NCI-H226 (cell line): ENCODE measurements around the gene NCBP1.
"Not testable (repeated sequence)": the region's sequence is repeated elsewhere in the genome, so short reads cannot be mapped to it uniquely, and the experiment has no call there.

Experiments
- DNase-seq: peaks from one replicate; pipeline ENCODE4 v3.0.0-alpha.2; 2015

The NCBP1 gene

GRCh38 chr9:97688654-97689053, 55.0 kb downstream of the NCBP1 start:
- no peak for DNase-seq

- peak; percentile 69 for DNase-seq
These were observed 56.0 kb downstream of the NCBP1 start for GRCh38 chr9:97689401-97690180.

- DNase-seq = no peak
These were observed 61.1 kb downstream of the NCBP1 start for GRCh38 chr9:97694769-97695168.

GRCh38 chr9:97695390-97695789, 61.8 kb downstream of the NCBP1 start:
- DNase-seq = no peak

- DNase-seq = no peak
These were observed 62.6 kb downstream of the NCBP1 start for GRCh38 chr9:97695995-97696802.

- DNase-seq = peak; percentile 90
These were observed 63.4 kb downstream of the NCBP1 start, which contains the start of gene XPA for GRCh38 chr9:97696803-97697601. Gene XPA (minus strand): TSS chr9:97697340. CDS start chr9:97697292, 48 bp downstream.

- DNase-seq = no peak
These were observed 64.2 kb downstream of the NCBP1 start for GRCh38 chr9:97697837-97698236.

GRCh38 chr9:97698865-97699264, 65.2 kb downstream of the NCBP1 start:
- DNase-seq = no peak

GRCh38 chr9:97699281-97699680, 65.7 kb downstream of the NCBP1 start:
- DNase-seq = not testable (repeated sequence)

GRCh38 chr9:97699824-97700223, 66.2 kb downstream of the NCBP1 start:
- DNase-seq = not testable (repeated sequence)

- peak; percentile 83 for DNase-seq
These were observed 70.1 kb downstream of the NCBP1 start for GRCh38 chr9:97703437-97704344.

GRCh38 chr9:97704345-97704677, 70.7 kb downstream of the NCBP1 start:
- no peak for DNase-seq

- no peak for DNase-seq
These were observed 71.2 kb downstream of the NCBP1 start for GRCh38 chr9:97704851-97705250.

- peak; percentile 48 for DNase-seq
These were observed 71.8 kb downstream of the NCBP1 start for GRCh38 chr9:97705354-97705950.

GRCh38 chr9:97706246-97706645, 72.6 kb downstream of the NCBP1 start:
- DNase-seq = no peak

- DNase-seq = peak; percentile 50
These were observed 77.0 kb downstream of the NCBP1 start for GRCh38 chr9:97710356-97711222.

- DNase-seq = no peak
These were observed 77.6 kb downstream of the NCBP1 start for GRCh38 chr9:97711223-97711626.

GRCh38 chr9:97714435-97714834, 80.8 kb downstream of the NCBP1 start:
- peak; percentile 97 for DNase-seq

- no peak for DNase-seq
These were observed 84.2 kb downstream of the NCBP1 start for GRCh38 chr9:97717866-97718265.

- peak; percentile 19 for DNase-seq
These were observed 87.8 kb downstream of the NCBP1 start for GRCh38 chr9:97721396-97721795.

- no peak for DNase-seq
These were observed 88.7 kb downstream of the NCBP1 start for GRCh38 chr9:97722331-97722730.
